Measurements from ENCODE around the gene KMT5B.
"Not testable (repeated sequence)": the region's sequence is repeated elsewhere in the genome, so short reads cannot be mapped to it uniquely, and the experiment has no call there.

KMT5B gene

DNA sequence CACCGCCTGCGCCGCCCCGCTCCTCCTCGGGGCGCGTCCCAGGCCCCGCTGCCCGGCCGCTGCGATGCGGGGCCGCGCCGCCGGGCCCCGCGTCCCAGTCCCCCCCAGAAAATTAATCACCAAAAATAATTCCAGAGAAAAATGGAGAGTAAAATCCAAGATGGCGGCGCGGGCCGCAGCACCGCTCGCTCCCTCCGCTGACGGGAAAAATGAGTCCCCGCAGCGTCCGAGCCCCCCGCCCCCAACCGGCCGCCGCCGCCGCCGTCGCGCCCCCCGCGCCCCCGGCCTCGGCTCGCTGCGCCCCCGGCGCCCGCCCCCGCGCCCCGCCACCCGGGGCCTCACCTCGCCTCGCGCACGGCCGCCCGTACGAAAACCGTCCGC, at the start of gene KMT5B:
Gene KMT5B (minus strand): TSS at position 162 of the 381 bp plus-strand sequence. CDS start 23,220 bp downstream, outside the sequence.
- DNase-seq: peak; percentile 30

DNA sequence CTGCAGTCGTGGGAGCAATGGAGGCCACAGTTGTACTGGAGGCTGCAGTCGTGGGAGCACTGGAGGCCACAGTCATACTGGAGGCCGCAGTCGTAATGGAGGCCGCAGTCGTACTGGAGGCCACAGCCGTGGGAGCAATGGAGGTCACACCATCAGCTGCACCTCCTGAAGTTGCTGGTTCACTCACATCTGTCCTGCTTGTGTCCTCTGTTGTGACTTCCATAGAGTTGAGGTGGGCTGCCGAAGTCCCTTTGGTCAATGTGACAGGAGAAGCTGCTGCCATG, 49.4 kb upstream of the KMT5B start:
- no peak for DNase-seq

GRCh38 chr11:68261749-68262543, 48.9 kb upstream of the KMT5B start:
- no peak for DNase-seq

- DNase-seq: no peak
Observed at GRCh38 chr11:68261006-68261405, 47.9 kb upstream of the KMT5B start.

GRCh38 chr11:68260484-68260883, 47.4 kb upstream of the KMT5B start:
- no peak for DNase-seq

DNA sequence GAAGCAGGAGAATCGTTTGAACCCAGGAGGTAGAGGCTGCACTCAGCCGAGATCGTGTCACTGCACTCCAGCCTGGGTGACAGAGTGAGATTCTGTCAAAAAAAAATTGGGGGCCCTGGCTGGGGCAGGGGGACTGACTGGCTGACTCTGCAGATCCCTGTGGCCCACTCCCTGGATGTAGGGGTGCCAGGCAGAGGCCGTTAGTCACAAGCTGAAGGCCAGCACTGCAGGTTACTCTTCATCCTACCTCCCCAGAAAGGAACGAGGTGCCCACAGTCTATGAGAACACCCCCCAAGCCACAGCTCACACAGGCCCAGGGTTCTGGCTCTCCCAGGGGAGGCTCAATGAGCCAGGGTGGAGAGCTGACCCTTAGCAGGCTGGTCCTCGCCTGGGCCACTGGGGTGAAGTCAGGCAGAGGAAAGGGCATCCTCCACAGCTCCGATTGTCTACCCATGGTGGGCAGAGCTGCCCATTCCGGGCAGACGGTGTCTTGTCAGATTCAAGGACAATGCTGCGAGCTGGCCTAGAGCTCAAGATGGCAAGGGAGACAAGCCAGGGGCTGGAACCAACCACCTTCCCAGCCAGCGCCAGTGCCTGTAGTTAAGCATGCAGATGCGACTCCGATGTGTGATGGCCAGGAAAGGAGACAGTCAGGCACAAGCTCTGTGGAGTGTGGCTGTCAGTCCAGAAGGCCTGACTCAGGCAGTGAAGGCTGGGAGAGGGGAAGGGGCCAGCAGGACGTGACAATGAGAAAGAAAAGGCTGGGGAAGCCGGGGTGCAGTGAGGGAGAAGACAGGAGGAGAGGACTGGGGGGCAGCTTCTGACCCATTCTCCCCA, 46.2 kb upstream of the KMT5B start:
- no peak for DNase-seq

DNA sequence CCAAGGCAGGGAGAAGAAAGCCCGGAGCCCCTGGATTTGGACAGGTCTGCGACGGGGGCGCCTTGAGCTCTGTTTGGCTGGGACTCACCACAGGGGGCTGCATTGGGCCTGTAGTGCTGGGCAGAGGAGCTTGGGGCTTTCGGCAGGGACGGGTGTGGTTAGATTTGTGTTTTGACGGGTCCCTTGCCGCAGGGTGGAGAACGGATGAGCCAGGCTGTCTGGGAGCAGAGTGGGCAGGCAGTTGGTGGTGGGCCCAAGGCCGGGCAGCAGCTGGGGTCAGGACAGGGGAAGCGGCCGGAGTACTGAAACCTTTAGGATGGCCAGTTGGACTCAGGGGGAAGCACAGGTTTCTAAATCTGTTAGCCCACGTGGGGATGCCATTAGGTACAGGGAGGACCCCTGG, 45.3 kb upstream of the KMT5B start:
- no peak for DNase-seq

- DNase-seq: peak; percentile 84
Observed at GRCh38 chr11:68257477-68258362, 44.6 kb upstream of the KMT5B start.

GRCh38 chr11:68256331-68256741, 43.2 kb upstream of the KMT5B start:
- no peak for DNase-seq

- no peak for DNase-seq
Observed at GRCh38 chr11:68255526-68255925, 42.4 kb upstream of the KMT5B start.

DNA sequence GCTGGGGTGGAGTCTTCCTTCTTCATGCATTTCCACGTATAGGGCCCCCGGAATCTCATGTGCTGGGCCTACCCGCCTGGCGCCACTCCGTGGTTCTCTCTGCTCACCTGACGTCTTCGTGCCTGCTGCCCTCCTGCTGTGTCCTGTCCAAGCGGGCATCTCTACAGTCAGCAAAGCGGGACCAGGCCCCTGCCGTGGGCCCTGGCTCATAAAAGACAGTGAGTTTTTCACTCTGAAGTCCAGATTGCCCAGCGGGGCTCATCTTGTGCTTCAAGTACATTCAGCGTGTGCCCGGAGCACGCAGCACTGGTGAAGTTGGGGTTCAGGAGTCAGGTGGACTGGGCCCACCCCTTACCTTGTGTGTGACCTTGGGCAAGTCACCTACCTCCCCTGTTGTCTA, 41.3 kb upstream of the KMT5B start:
- DNase-seq: no peak

- no peak for DNase-seq
Observed at GRCh38 chr11:68251765-68252164, 38.7 kb upstream of the KMT5B start.

- DNase-seq: not testable (repeated sequence)
Observed at GRCh38 chr11:68244912-68245311, 31.8 kb upstream of the KMT5B start.

DNA sequence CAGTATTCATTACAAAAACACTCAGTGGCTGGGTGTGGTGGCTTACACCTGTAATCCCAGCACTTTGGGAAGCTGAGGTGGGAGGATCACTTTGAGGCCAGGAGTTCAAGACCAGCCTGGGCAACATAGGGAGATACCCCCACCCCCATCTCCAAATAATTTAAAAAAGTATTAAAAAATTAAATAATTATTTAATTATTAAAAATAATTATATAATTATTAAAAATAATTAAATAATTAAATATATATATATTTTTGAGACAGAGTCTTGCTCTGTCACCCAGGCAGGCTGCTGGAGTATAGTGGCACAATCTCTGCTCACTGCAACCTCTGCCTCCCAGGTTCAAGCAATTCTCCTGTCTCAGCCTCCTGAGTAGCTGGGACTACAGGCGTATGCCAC, 30.8 kb upstream of the KMT5B start:
- DNase-seq: not testable (repeated sequence)

DNA sequence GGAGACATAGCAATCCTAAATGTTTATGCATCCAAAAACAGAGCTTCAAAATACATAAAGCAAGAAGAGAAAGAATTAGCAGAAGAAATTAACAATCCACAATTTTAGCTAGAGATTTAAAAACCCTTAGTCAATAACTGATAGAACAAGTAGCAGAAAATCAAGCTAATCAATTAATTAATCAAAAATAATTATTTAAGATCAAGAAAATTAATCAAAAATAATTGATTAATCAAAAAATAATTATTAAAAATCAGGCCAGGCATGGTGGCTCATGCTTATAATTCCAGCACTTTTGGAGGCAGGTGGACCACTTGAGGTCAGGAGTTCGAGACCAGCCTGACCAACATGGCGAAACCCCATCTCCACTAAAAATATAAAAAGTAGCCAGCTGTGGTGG, 29.5 kb upstream of the KMT5B start:
- no peak for DNase-seq

DNA sequence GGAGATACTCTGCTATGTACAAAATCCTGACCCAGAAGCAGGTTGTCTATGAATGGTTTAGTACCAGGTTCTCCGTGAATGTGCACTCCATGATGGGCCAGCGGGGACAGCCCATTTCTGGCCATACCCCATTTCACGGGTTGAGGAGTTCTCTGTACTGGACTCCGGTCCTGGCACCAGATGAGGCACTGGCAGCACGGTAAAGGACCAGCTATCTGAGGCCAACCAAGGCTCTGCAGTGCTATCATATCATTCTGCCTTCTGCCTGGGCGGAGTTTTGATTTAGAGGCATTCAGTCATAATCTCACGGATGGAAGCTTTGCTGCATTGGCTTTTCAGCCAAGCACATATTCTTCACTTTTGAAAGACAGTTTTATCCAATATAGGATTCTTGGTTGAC, 18.5 kb upstream of the KMT5B start:
- DNase-seq: no peak

- no peak for DNase-seq
Observed at GRCh38 chr11:68229601-68230000, 16.5 kb upstream of the KMT5B start.

DNA sequence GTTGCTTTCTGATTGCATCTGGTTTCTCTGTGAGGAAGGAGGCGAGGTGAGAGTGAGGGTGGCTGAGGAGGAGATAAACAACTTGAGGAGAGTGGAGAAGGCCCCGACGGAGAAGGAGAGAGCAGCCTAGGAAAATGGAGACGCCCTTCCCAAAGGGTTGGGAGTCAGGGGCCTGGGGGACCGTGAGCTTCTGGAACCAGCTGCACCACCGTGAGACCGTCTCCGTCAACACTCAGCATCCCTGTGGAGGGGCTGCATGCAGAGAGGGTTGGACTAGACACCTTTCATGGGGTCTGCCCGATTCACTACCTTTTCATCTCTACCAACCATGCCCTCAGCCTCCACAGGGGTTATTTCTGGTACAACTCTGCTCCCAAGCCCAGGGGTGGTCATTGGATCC, 13.3 kb upstream of the KMT5B start:
- DNase-seq: no peak

- DNase-seq: no peak
Observed at GRCh38 chr11:68224606-68225005, 11.5 kb upstream of the KMT5B start.

DNA sequence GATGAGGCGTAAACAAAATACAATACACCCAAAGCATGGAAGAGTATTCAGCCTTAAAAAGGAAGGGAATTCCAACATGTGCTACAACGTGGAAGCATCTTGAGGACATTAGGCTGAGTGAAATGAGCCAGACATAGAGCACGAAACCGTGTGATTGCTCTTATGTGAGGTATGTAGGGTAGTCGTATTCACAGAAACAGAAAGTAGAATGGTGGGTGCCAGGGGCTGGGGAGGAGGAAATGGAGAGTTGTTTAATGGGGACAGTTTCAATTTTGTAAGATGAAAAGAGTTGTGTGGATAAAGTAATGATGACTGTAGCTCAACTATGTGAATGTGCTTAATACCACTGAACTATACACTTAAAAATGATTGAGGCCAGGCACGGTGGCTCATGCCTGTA, 10.2 kb upstream of the KMT5B start:
- DNase-seq: no peak

DNA sequence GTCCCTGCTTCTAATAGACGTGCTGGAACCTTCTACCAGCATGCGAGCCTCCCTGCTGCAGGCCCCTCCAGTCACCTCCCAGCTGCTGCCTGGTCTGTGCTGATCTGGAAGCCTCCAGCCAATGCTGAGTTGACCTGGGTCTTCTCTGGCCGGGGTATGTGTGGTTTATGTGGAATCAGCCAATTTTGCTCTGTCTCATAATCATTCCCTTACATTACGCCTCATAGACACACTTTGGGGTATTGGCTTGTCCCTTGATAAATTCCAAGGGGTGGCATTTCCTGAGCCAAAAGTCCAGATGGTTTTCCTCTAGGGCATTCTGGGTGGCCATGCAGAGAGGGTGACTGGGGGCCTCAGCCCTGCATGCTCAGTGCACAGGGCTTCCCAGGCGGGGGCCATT, 8.3 kb upstream of the KMT5B start:
- no peak for DNase-seq

GRCh38 chr11:68216171-68216938, 3.3 kb upstream of the KMT5B start:
- no peak for DNase-seq
